ENCODE results near the gene DNAJC22. TPM values are rescaled to one million over a fixed set of nuclear protein-coding genes. Genes with fewer than 3 reads are reported as not detected.

Gene DNAJC22
- polyA plus RNA-seq, 1 donor from 2014 or later = 0.54 TPM

DNA sequence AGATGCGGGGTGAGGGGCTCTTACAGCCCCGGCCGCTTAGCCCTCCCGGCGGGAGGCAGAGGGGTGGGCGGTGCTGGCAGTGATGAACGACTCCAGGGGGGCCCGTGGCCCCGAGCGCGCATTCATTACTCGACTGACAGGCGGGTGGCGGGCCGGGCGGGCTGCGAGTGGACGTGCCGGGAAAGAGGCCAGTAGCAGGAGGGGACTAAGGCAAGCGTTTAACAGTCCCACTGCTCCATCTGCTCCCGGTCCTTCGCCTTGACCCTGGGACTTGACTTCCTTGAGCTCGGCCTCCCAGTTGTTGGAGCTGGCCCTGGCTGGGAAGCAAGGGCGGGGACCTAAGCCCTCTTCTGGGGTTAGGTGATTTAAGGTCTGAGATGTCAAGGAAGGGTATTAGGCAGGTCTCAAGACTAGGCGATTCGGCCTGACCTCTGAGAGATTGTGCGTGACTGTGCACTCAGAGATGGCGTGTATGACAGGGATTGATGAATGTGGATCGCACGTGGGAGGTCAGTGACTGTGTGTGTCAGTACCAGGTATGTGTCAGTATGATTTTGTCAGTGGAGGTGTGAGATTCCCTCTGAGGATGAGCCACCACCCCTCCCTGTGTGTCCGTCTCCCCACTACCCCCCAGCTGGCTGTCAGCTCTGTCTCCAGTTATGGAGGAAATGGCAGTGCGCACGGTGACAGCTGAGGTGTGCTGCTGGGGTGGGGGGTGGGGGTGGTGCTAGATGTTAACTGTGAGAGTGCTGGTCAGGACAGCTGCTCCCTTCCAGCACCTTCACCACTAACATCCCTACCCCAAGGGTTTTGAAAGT is 3.6 kb upstream of the DNAJC22 start:
- Histone ChIP-seq H2AFZ (ENCODE audit: low read depth, low read length) (no peak overlapping the region), H3K9me2 (ENCODE audit: insufficient read depth, low read length) (no peaks in the 10 kb centered on the region), H3F3A (ENCODE audit: insufficient read depth, low read length, poor library complexity, severe bottlenecking) (no peaks in the 10 kb centered on the region), H3K4me2 (ENCODE audit: low read length) (peak overlapping the region; percentile 60), H3K9me3 (ENCODE audit: low read length) (no peaks in the 10 kb centered on the region), H3K27ac (ENCODE audit: low read length) (no peak overlapping the region), H3K79me2 (replicated peaks; ENCODE audit: insufficient read depth, low read length) (no peaks in the 10 kb centered on the region), H4K20me1 (ENCODE audit: insufficient read depth) (no peaks in the 10 kb centered on the region), H3K36me3 (ENCODE audit: insufficient read depth, low read length) (no peaks in the 10 kb centered on the region), H3K4me3 (ENCODE audit: low read length) (peak overlapping the region; percentile 60), H3K27me3 (ENCODE audit: insufficient read depth, low read depth, low read length) (peaks cover 91% of the 10 kb centered on the region), H3K9ac (ENCODE audit: low read length) (peak overlapping the region; percentile 39)
- TF ChIP-seq SMC3 (conservative IDR thresholded peaks at IDR 0.05; ENCODE audit: poor library complexity) (no peak), MXI1 (conservative IDR thresholded peaks at IDR 0.05; ENCODE audit: poor library complexity, severe bottlenecking) (peak; percentile 32), POLR2AphosphoS5 (IDR thresholded peaks at IDR 0.05) (peak; percentile 22), TAF1 (IDR thresholded peaks at IDR 0.05; ENCODE audit: low read depth) (no peak)

- no peaks in the 10 kb centered on the region for H3K9me2 ChIP-seq (ENCODE audit: insufficient read depth, low read length)
Observed at GRCh38 chr12:49344486-49345050, 2.1 kb upstream of the DNAJC22 start.

More at GRCh38 chr12:49344486-49345050, 2.1 kb upstream of the DNAJC22 start:
- TF ChIP-seq, protein P1, sequence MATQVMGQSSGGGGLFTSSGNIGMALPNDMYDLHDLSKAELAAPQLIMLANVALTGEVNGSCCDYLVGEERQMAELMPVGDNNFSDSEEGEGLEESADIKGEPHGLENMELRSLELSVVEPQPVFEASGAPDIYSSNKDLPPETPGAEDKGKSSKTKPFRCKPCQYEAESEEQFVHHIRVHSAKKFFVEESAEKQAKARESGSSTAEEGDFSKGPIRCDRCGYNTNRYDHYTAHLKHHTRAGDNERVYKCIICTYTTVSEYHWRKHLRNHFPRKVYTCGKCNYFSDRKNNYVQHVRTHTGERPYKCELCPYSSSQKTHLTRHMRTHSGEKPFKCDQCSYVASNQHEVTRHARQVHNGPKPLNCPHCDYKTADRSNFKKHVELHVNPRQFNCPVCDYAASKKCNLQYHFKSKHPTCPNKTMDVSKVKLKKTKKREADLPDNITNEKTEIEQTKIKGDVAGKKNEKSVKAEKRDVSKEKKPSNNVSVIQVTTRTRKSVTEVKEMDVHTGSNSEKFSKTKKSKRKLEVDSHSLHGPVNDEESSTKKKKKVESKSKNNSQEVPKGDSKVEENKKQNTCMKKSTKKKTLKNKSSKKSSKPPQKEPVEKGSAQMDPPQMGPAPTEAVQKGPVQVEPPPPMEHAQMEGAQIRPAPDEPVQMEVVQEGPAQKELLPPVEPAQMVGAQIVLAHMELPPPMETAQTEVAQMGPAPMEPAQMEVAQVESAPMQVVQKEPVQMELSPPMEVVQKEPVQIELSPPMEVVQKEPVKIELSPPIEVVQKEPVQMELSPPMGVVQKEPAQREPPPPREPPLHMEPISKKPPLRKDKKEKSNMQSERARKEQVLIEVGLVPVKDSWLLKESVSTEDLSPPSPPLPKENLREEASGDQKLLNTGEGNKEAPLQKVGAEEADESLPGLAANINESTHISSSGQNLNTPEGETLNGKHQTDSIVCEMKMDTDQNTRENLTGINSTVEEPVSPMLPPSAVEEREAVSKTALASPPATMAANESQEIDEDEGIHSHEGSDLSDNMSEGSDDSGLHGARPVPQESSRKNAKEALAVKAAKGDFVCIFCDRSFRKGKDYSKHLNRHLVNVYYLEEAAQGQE (IDR thresholded peaks at IDR 0.05; ENCODE audit: borderline replicate concordance) = no peak
- no peak for TF ChIP-seq TAF1 (IDR thresholded peaks at IDR 0.05; ENCODE audit: low read depth)
- TF ChIP-seq SMC3 (conservative IDR thresholded peaks at IDR 0.05; ENCODE audit: poor library complexity) = no peak
- TF ChIP-seq EP300 (conservative IDR thresholded peaks at IDR 0.05; ENCODE audit: poor library complexity, severe bottlenecking) = no peak
- TF ChIP-seq MXI1 (conservative IDR thresholded peaks at IDR 0.05; ENCODE audit: poor library complexity, severe bottlenecking) = no peak
- no peak for TF ChIP-seq RAD21 (conservative IDR thresholded peaks at IDR 0.05)
- Histone ChIP-seq H3K27ac (ENCODE audit: low read length) (no peak overlapping the region), H3K4me3 (ENCODE audit: low read length) (peak overlapping the region; percentile 60), H4K20me1 (ENCODE audit: insufficient read depth) (no peaks in the 10 kb centered on the region), H3K79me2 (replicated peaks; ENCODE audit: insufficient read depth, low read length) (no peaks in the 10 kb centered on the region), H3K36me3 (ENCODE audit: insufficient read depth, low read length) (no peaks in the 10 kb centered on the region), H2AFZ (ENCODE audit: low read depth, low read length) (no peak overlapping the region), H3K9ac (ENCODE audit: low read length) (peak overlapping the region; percentile 31), H3K9me3 (ENCODE audit: low read length) (no peaks in the 10 kb centered on the region), H3K27me3 (ENCODE audit: insufficient read depth, low read depth, low read length) (peaks cover 93% of the 10 kb centered on the region), H3K4me2 (ENCODE audit: low read length) (no peak overlapping the region), H3F3A (ENCODE audit: insufficient read depth, low read length, poor library complexity, severe bottlenecking) (no peaks in the 10 kb centered on the region)
